Glutamatergic neuron (in vitro differentiated cells): ENCODE measurements around the gene CEACAM16. TPM values are rescaled to one million over a fixed set of nuclear protein-coding genes. Genes with fewer than 3 reads are reported as not detected.

Experiments
- DNase-seq: peaks from one replicate; pipeline ENCODE4 v3.0.0; 2022
- H3K27ac Mint-ChIP-seq: one replicate; pipeline ENCODE4 v1.8.0; 2020; ENCODE audit warnings: mild to moderate bottlenecking, mixed read lengths, inconsistent platforms; ENCODE audit not compliant: unreplicated experiment
- H3K27me3 Mint-ChIP-seq: one replicate; pipeline ENCODE4 v1.8.0; 2020; ENCODE audit warnings: mild to moderate bottlenecking, moderate library complexity, mixed read lengths, inconsistent platforms; ENCODE audit not compliant: unreplicated experiment
- H3K36me3 Mint-ChIP-seq: one replicate; pipeline ENCODE4 v1.8.0; 2020; ENCODE audit warnings: mild to moderate bottlenecking, mixed read lengths, inconsistent platforms; ENCODE audit not compliant: unreplicated experiment
- H3K4me1 Mint-ChIP-seq: one replicate; pipeline ENCODE4 v1.8.0; 2020; ENCODE audit warnings: mild to moderate bottlenecking, low read depth, mixed read lengths, inconsistent platforms; ENCODE audit not compliant: unreplicated experiment
- H3K4me3 Mint-ChIP-seq: one replicate; pipeline ENCODE4 v1.8.0; 2020; ENCODE audit warnings: mild to moderate bottlenecking, mixed read lengths, inconsistent platforms; ENCODE audit not compliant: unreplicated experiment
- H3K9me3 Mint-ChIP-seq: one replicate; pipeline ENCODE4 v1.8.0; 2020; ENCODE audit warnings: mild to moderate bottlenecking, moderate library complexity, mixed read lengths, inconsistent platforms; ENCODE audit not compliant: unreplicated experiment
- CTCF ChIP-seq: fragments of 200-600 bp; sonication (generic); IDR thresholded peaks from one replicate; pipeline ENCODE4 v1.5.0; 2021; ENCODE audit not compliant: partially characterized antibody, unreplicated experiment
- total RNA-seq: library from RNA; stranded (reverse); fragmentation: NEBNext Ultra II Directional; extraction: Animal tissue kit (Norgen Biotek cat#: 25700); gene quantifications from one replicate; pipeline ENCODE4 v1.2.1, GENCODE V29; 2021; ENCODE audit not compliant: unreplicated experiment

CEACAM16 gene
- total RNA-seq, 1 donor from 2014 or later = not detected

GRCh38 chr19:44742330-44743061 is 43.5 kb downstream of the CEACAM16 start:
- Mint-ChIP-seq H3K27ac (no peak overlapping the region), H3K36me3 (no peaks in the 10 kb centered on the region), H3K9me3 (peaks cover 5% of the 10 kb centered on the region), H3K4me3 (no peak overlapping the region), H3K4me1 (no peaks in the 10 kb centered on the region), H3K27me3 (peaks cover 10% of the 10 kb centered on the region)
- TF ChIP-seq CTCF = no peak
- no peak for DNase-seq

- H3K9me3 Mint-ChIP-seq = peaks cover 3% of the 10 kb centered on the region
- H3K4me3 Mint-ChIP-seq = no peak overlapping the region
- H3K27ac Mint-ChIP-seq = no peak overlapping the region
Observed at GRCh38 chr19:44744871-44745332, 46.0 kb downstream of the CEACAM16 start.

GRCh38 chr19:44745341-44745831 is 46.4 kb downstream of the CEACAM16 start:
- H3K9me3 Mint-ChIP-seq = peaks cover 3% of the 10 kb centered on the region
- H3K27ac Mint-ChIP-seq = no peak overlapping the region
- H3K4me3 Mint-ChIP-seq = no peak overlapping the region
- DNase-seq = no peak
- peaks cover 2% of the 10 kb centered on the region for H3K4me1 Mint-ChIP-seq
- peaks cover 21% of the 10 kb centered on the region for H3K27me3 Mint-ChIP-seq
- TF ChIP-seq CTCF = no peak
- H3K36me3 Mint-ChIP-seq = no peaks in the 10 kb centered on the region

More at GRCh38 chr19:44744871-44745332, 46.0 kb downstream of the CEACAM16 start:
- peaks cover 19% of the 10 kb centered on the region for H3K27me3 Mint-ChIP-seq
- DNase-seq = no peak
- no peaks in the 10 kb centered on the region for H3K36me3 Mint-ChIP-seq
- no peak for TF ChIP-seq CTCF
- H3K4me1 Mint-ChIP-seq = peaks cover 2% of the 10 kb centered on the region

- Mint-ChIP-seq H3K9me3 (peaks cover 3% of the 10 kb centered on the region), H3K27me3 (peaks cover 21% of the 10 kb centered on the region), H3K4me3 (no peak overlapping the region), H3K4me1 (peaks cover 2% of the 10 kb centered on the region), H3K36me3 (no peaks in the 10 kb centered on the region), H3K27ac (no peak overlapping the region)
- DNase-seq = no peak
- no peak for TF ChIP-seq CTCF
Observed at GRCh38 chr19:44745887-44746600, 47.1 kb downstream of the CEACAM16 start.

GRCh38 chr19:44746616-44746945 is 47.6 kb downstream of the CEACAM16 start:
- Mint-ChIP-seq H3K4me1 (peaks cover 2% of the 10 kb centered on the region), H3K27ac (no peak overlapping the region), H3K4me3 (no peak overlapping the region), H3K9me3 (peaks cover 3% of the 10 kb centered on the region), H3K36me3 (no peaks in the 10 kb centered on the region), H3K27me3 (peaks cover 21% of the 10 kb centered on the region)
- DNase-seq = no peak
- TF ChIP-seq CTCF = no peak
